ENCODE data around the gene TIAM2.
"Not testable (repeated sequence)": the region's sequence is repeated elsewhere in the genome, so short reads cannot be mapped to it uniquely, and the experiment has no call there.

Gene TIAM2

DNA sequence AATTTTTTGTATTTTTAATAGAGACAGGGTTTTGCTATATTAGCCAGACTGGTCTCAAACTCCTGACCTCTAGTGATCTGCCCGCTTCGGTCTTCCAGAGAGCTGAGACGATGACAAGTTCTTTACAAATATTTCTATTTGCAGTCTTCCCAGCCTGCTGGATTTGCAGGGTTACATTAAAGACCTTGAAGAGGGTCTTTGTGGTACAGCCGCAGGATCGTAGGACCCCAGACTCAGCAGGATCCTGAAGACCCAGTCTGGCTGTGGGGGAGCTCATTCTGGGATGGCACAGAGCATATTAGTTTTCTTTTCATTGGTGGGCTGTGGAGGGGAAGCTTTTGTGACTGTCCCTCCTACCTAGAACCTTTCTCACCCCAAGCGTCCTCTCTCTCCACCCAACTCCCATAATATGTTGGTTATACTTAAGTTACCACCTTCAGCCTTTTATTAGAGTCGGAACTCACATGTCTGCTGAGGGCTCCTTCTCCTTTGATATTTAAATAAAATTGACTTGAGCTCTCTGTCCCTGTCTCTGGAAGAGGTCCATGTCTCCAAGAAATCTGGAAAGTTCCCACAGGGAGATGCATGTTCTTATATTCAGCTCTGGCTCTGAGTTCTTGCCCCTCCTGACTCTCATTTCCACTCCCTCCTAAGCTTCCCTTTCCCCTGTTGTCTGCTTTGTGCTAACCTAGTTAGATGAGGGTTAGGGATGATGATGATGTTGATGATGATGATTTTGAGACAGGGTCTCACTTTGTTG lies 72.0 kb downstream of the TIAM2 start:
- DNase-seq, result no peak

DNA sequence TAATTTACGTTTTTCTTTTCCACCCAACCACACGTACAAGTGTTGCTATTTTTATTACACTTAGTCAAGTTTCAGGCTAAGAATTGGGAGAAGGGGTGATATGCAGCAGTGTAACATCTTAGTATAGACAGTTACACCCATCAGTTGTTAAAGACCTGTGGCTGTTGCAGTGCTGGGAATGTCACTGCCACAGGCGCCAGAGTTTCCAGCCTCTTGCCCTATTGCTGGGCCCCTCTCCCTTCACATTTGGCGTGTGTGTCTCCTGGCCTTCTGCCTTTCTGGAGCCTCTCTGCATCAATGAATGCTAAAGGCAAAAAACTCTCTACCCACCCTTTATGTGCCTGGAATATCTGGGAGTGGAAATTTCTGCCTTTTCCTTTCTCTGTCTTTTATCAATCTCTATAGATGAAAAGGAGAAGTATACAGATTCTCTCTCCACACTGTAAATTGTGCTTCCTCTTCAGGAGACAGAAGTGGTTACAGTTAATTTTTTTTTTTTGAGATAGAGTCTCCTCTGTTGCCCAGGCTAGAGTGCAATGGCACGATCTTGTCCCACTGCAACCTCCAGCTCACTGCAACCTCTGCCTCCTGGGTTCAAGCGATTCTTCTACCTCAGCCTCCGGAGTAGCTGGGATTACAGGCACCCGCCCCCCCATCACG lies 73.0 kb downstream of the TIAM2 start:
- no peak for DNase-seq

DNA sequence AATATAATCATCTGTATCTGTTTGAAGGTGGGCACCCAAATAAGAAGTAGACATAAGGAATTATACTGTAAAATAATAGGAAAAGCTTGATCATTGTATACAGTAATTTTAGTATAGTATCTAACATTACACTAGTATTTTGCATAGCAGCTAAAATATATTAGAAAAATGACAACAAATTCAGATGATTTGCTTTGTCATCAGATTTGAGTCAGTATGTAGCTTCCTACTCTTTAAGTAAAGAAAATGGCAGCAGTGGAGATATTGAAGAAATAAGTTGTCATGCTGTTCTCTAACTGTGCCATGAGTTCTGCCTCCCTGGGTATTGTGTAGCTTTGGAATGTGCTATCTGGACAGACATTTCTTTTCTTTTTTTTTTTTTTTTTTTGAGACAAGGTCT lies 74.4 kb downstream of the TIAM2 start:
- DNase-seq, result no peak

DNA sequence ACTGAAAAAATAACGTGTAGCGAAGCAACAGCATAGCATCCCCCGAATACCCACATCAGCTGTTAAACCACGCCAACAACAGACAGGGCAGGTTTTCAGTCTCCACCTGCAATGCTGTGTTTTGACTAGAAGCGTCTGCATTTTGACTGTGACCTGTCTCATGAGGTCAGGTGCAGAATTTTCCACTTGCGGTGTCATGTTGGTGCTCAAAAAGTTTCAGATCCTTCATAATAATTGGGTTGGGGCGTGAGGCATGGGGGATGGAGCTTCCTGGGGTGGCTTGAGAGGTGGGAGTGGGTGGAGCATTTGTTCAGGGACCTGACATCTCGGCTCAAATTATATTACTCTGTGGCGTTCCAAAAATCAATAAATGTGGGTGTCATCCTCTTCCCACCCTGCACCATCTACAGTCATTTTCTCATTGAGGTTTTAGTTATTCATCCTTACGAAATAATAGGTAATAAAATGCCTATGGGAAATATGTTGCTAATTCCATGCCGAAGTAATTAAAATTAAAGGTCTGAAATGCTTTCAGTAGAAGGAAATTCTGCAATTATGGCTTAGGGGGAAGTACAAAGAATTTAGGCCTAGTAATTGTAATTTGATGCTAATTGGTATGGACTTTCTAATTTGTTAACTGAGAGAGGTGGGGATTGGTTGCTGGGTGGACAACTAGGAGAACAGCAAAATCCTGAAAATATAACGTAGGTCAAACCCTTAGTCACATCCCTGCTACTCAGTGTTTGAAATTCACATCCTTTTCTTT lies 81.0 kb downstream of the TIAM2 start:
- DNase-seq, result no peak

DNA sequence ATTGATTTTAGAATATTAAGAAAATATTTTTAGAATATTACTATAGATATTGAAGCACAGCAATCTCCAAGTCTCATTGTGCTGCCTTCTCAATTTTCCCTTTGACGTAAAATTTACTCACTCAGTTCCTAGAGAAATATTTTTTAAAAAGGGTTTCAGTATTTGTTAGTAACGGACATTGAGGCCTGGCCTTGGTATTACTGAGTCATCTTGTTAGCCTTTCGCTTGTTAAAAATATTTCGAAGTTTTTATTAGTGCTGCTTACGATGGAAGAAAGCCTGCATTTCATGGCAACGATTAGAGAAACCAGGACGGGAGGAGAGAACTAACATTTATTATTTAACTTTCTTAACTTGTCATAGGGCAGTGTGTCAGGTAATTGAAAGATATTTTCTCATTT lies 82.2 kb downstream of the TIAM2 start:
- no peak for DNase-seq

DNA sequence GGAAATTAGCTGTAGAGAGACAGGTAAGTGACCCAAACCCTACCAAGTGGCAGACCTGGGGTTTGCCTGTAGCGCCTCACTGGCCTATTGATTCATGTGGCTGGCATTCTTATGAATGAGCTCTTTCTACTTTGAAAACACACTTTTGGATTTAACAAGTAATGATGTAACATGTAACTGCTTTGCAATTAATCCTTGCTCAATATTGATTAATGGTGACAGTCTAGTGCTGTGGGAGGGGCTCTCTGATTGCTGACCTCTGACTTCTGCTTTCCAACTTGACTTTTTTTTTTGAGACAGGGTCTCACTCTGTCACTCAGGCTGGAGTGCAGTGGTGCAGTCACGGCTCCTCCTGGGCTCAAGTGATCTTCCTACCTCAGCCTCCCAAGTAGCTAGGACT lies 82.7 kb downstream of the TIAM2 start:
- no peak for DNase-seq

DNA sequence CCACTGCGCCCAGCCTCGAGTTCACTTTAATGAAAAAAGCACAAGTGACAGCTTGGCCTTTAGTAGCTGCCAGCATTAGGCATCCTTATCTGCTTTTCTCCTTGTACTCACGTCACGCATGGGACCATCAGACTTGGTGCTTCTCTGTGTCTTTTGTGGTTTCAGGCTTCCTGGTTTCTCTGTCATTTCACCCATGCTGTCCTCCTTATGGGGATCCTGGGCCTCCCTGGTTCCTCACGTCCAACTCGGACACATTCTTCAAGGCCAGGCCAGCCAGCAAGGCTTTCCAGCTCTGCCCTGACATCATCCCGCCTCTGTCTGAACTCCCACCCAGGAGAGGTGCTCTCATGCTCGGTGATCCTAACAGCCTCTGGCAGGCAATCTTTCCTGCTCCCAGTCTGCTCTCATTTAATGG lies 83.2 kb downstream of the TIAM2 start:
- no peak for DNase-seq

DNA sequence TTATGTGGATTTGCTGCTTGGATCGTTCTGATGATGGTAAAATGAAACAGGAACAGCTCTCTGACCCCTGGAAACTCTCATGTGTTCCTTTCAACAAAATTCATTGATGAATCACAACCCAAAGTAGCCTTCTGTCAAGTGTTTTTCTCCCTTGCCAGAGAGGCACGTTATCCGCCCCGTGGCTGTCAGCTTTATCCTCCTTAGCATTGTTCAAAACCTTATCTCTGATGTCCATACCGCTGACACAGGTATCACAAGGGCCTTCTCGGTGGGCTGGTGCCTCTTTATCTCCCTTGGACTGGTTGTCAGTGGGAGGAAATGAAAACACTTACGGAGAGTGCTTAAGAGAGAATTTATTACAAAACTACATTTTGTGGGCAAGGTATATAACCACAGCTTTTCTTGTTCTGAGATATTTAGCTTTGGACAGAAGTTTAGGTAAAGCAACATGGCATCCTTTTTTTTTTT lies 84.9 kb downstream of the TIAM2 start:
- no peak for DNase-seq

DNA sequence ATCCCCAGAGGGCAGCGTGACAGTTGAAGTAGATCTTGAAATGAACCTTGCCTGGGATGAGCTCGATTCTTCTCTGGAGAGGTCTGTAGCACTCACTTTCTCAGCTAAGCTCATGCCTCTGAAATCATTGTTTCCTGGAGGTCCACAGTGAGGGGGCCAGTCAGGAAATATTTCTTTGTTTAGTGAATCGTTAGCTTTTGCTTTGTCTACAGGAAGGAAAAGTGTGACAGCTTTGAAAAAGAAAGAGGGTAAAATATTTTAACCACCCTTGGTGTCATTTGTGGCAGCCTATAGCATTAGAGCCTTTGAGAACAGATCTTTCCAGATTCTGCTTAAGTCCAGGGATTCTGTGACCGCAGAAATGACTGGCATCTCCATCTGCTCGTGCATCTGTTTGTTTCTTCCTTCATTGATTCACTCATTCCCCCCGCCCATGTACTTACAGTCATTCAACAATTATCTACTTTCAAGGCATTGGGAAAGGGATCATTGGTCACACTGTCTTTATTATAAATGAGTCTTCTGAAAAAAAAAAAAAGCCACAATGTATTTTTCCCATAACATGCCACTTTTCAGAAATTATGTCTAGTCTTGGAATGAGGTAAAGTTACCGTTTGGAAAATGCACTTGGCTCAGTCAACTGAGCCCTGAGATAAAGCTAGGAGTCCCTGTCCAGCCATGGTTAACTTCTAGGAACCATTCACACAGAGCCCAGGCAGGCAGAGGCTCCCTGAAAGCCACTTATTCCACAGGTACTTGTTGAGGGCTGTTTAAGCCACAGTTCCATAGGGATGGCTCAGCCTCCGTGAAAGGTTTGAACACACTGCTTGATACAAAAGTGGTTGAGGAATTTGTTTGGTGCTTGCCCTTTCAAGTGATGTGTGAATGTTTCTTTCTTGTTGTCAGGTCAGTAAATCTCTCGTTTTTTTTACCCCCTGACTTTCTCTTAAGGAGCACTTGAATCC lies 86.0 kb downstream of the TIAM2 start:
- DNase-seq, result no peak

DNA sequence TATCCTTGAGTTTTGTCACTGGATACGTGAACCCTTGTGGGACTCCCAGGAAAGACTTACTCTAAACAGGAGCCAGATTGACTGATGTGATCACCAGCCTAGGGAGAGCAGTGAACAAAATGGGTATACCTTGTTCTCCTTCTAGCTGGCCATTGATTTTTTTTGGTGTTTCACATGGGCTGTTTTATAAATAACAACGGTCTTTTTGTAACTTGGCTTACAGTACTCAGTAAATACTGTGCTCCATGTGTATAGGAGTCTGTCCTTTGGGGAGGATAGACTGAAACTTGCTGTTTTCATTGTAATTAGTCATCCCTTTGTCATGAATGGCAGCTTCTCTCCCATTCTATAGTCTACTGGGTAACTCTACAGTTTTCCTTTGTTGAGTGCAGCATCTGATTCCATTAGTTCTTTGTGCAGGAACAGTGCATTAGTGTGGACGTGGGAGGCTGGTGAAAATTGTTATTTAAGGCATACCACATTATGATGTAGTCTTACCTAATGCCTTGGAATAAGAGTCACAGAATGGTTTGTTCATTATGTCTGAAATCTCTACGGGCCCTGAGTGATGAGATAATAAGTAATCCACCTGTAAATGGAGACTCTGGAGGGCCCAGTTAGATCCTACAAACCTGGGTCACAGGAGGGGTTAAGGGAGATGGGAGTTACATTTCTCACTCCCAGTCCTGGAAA lies 89.5 kb downstream of the TIAM2 start:
- no peak for DNase-seq

DNA sequence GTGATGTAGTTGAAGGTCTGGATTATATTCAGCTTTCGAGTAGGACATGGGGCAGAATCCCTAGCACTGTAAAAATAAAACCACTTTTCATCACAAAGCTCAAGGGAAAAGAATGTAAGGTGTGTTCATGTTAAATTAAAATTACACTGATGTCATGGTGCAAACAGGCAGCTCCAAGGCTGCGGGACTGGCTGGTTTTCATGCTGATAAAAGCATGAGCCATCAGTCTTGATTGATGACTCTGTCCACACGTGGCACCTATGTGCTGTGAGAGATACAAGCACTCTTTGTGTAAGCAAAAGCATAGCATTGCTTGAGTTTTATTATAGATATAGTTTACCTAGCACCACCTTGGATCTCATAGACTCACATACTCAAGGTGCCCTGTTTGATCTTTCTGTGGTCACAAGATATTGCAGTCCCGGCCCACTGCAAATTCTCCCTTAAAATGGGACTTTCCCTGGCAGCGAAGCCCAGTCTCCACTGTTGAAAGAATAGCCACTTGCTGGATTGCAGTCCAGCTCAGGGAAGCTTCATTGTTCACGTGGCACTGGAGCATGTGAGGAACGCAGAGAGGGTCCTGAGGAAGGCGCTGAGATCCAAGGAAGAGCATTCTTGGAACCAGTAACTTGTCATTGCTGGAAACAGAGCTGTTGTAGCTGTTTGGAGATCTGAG lies 90.6 kb downstream of the TIAM2 start:
- DNase-seq, result no peak

DNA sequence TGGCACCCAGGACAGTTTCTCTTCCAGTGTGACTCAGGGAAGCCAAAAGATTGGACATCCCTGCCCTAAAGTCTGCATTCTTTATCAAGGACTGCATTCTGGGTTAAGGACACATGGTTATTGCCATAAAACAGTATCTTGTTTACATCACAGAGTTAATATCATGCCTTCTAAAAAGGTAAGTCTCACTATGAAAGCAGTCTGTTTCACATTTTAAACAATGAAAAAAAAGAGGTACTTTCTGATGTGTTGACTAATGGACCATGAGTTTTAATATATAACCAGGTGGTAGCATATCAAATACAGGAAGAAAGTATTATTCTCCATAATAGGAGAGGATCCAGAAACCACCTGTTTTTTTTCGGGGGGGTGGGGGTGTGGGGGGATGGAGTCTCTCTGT lies 93.7 kb downstream of the TIAM2 start:
- DNase-seq, result no peak

DNA sequence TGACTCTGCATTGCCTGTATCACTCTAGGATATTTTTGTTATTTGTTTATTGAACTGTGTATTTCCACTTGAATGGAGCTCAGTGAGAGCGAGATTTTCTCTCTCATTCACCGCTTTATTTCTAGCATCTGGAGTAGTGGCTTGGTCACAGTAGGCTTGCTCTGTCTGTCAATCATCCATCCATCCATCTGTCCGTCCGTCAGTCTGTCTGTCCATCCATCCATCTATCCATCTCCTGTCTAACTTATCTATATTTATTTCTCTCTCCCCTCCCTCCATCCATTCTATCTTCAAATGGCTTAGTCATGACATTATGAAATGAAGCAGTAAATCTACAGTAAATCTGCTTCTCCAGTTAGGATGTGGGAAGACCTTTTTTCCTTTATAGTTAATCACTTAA lies 94.6 kb downstream of the TIAM2 start:
- DNase-seq, result no peak

DNA sequence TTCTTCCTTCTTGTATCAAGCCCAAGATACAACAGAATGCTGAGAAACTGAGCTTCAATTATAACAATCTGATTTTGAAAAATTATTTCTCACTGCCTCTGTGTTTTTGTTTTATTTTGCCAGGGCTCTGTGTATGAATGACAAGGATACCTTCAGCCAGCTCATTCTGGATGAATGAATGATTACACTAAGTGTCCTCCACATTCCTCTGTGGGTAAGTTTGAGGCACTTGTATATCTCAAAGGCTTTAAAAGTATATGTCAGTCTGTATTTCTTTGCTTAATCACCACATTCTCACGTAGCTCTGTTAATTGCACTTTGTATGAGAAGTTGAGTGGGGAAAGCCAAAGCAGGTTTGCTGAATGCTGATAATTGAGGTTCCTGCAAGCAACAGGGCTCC lies 95.1 kb downstream of the TIAM2 start:
- no peak for DNase-seq

DNA sequence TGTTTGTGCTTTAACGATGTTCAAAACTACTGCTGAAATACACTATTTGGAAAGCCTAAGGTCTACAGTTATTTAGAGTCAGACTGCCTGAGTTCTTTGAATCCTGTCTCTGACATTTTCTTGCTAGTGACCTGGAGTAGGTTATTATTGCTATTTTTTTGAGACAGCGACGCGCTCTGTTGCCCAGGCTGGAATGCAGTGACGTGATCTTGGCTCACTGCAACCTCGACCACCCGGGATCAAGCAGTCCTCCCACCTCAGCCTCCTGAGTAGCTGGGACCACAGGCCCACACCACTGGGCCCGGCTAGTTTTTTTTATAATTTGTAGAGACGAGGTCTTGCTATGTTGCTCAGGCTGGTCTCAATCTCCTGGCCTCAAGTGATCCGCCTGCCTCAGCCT lies 96.6 kb downstream of the TIAM2 start:
- no peak for DNase-seq

DNA sequence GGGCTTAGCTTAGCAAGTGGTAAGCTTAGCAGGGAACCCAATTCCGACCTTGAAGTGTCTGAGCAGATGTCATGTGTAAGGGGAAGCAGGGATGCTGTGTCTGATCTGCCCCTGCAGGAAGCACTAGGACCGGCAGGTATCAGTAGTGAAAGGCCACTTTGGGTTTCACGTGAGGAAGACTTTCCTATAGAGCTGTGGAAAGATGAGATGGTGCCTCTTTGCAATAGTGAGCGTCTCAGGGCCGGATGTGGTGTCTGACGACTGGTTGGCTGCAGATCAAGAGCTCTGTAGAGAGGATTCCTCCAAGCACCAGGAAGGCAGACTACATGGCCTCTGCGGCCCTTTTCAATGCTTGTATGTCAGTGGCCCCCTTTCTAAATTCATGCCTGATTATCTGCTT lies 98.3 kb downstream of the TIAM2 start:
- DNase-seq, result peak; percentile 8

DNA sequence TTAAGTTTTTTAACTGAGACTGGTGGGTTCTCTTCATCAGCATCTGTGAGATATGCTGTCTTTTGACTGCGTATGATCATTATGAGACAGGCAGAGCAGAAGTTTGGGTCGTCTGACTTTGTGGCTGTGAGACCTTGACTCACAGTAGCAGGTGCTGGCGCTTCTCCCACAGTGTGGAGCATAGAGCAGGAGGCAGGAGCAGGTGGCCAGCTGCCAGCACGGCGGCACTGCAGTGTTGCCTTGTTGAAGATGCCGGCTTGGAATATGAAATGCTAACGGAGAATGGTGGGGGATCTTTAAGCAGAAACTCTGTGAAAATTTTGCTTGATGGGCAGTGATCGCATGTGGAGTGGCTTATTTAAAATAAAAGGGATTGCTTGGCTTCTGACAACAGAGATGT lies 105.0 kb downstream of the TIAM2 start:
- DNase-seq, result no peak

DNA sequence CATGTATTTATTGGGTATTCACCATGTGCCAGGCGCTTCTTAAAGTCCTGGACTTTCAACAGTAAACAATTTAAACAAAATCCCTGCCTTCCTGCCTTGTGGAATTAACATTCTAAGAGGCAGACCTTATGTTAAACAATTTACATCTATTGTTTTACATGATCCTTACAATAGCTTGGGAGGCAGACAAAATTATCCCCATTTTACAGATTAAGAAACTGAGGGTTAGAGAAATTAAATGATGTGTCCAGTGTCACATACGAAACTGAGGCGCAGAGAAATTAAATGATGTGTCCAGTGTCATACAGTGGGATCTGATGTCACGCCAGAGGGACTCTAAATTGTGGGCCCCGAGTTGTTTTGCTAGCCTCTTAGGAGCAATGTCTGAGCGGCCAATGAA lies 105.5 kb downstream of the TIAM2 start:
- no peak for DNase-seq

DNA sequence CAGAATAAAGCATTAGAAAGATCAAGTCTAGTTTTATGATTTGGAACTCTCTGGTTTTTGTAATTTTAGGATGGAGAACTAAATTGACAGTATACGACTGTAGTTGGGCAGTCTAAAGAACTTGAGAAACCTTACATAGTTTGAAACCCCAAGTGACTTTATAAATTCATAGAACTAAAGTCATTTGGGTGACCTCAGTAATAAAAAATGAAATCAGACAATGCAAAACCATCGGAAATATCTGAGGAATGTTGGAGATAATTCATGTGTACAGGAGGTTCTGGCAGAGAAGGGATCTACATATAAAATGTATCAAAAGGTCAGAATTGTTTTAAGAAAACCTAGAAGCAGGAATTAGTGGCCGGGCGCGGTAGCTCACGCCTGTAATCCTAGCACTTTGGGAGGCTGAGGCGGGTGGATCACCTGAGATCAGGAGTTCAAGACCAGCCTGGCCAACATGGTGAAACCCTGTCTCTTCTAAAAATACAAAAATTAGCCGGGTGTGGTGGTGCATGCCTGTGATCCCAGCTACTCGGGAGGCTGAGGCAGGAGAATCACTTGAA lies 108.0 kb downstream of the TIAM2 start:
- not testable (repeated sequence) for DNase-seq

DNA sequence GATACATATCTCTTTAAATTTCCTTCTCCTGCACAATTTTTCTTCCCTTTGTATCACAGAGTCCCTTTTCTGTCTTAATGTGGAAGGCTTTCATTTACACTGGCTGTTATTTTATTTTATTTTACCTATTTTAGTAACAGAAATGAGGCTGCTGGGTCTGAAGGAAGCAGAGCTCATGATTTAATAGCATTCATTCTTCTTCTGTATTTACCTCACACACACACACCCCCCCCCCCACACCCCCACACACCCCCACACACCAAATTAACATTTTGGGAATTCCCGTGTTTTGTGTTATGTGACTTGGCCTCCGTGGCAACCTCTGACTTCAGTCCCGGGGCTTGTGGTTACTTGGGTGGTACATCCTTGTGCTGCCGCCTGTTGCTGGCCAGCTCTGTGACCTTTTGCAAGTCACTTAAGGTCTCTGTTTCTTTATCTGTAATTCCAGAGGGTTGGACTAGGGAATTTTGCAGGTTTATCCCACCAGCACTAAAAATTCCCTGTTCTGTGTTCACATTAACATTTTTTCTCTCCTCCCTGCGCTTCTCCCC lies 108.8 kb downstream of the TIAM2 start:
- no peak for DNase-seq
